Measurements from ENCODE around the gene VPS35L. TPM values are rescaled to one million over a fixed set of nuclear protein-coding genes. Genes with fewer than 3 reads are reported as not detected.

Gene VPS35L
- total and polyA plus RNA-seq, 2 of the 13 experiments (the other 11 are each of a cell fraction or from before 2014, with no cell fraction given): 1.4 to 1.6 TPM

GRCh38 chr16:19722269-19722952 lies 166.9 kb downstream of the VPS35L start:
- ChIA-PET CTCF (ENCODE audit: low intra/inter-chr PET ratio, low total read pairs) (no interaction called here), POLR2A (no interaction called here)
- H2AFZ ChIP-seq (ENCODE audit: low read length): no peak overlapping the region

More at GRCh38 chr16:19722269-19722952, 166.9 kb downstream of the VPS35L start:
- DNase-seq (ENCODE audit: low spot score) (no peak), FAIRE-seq (no peak), ATAC-seq (no peak)
- Histone ChIP-seq H3K9me3 (ENCODE audit: low read length) (no peaks in the 10 kb centered on the region), H3K4me3 (replicated peaks in 1 of 3; ENCODE audit: insufficient read depth in 1 of 3, low read depth in 2 of 3, low read length in 3 of 3) (no peak overlapping the region), H3K4me1 (ENCODE audit: insufficient read depth, low read length) (peaks cover 14% of the 10 kb centered on the region), H3K27ac (ENCODE audit: extremely low read length, insufficient read depth, low read length) (no peak overlapping the region), H3K36me3 (replicated peaks in 1 of 2; ENCODE audit: control insufficient read depth in 1 of 2, insufficient read depth in 2 of 2, low read length in 2 of 2) (no peaks in the 10 kb centered on the region), H4K20me1 (ENCODE audit: insufficient read depth, low read length) (no peaks in the 10 kb centered on the region), H3K27me3 (ENCODE audit: control insufficient read depth in 1 of 2, insufficient read depth in 2 of 2, low read length in 2 of 2) (no peaks in the 10 kb centered on the region; a peak in 1 of 5 replicates), H3K9ac (ENCODE audit: insufficient read depth, low read depth, low read length) (no peak overlapping the region), H3K79me2 (ENCODE audit: insufficient read depth, low read length) (peaks cover 12% of the 10 kb centered on the region), H3K4me2 (ENCODE audit: low read depth, low read length) (no peak overlapping the region)
- TF ChIP-seq, protein P1, sequence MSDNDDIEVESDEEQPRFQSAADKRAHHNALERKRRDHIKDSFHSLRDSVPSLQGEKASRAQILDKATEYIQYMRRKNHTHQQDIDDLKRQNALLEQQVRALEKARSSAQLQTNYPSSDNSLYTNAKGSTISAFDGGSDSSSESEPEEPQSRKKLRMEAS (IDR thresholded peaks at IDR 0.05): no peak
- TF ChIP-seq ZNF616 (CRISPR knock-in tag; IDR thresholded peaks at IDR 0.05; ENCODE audit: low read depth) (no peak), ZHX2 (IDR thresholded peaks at IDR 0.05; ENCODE audit: low read depth) (no peak), ZHX2 (CRISPR knock-in tag; IDR thresholded peaks at IDR 0.05; ENCODE audit: borderline replicate concordance) (no peak), DR1 (CRISPR knock-in tag; IDR thresholded peaks at IDR 0.05) (no peak), RBFOX2 (IDR thresholded peaks at IDR 0.05; ENCODE audit: low read depth, low read length) (no peak), ZNF792 (CRISPR knock-in tag; IDR thresholded peaks at IDR 0.05) (no peak), ZC3H13 (CRISPR knock-in tag; IDR thresholded peaks at IDR 0.05) (no peak), ZNF543 (CRISPR knock-in tag; IDR thresholded peaks at IDR 0.05) (no peak), SMAD3 (CRISPR knock-in tag; IDR thresholded peaks at IDR 0.05) (no peak), U2AF2 (IDR thresholded peaks at IDR 0.05; ENCODE audit: low read depth, low read length) (no peak), FOXA3 (CRISPR knock-in tag; IDR thresholded peaks at IDR 0.05) (no peak), ATF4 (CRISPR knock-in tag; IDR thresholded peaks at IDR 0.05) (no peak)
- TF ChIP-seq, protein P2, sequence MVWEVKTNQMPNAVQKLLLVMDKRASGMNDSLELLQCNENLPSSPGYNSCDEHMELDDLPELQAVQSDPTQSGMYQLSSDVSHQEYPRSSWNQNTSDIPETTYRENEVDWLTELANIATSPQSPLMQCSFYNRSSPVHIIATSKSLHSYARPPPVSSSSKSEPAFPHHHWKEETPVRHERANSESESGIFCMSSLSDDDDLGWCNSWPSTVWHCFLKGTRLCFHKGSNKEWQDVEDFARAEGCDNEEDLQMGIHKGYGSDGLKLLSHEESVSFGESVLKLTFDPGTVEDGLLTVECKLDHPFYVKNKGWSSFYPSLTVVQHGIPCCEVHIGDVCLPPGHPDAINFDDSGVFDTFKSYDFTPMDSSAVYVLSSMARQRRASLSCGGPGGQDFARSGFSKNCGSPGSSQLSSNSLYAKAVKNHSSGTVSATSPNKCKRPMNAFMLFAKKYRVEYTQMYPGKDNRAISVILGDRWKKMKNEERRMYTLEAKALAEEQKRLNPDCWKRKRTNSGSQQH (CRISPR knock-in tag; IDR thresholded peaks at IDR 0.05; ENCODE audit: low read depth): no peak
- intact Hi-C loops (cut with micrococcal nuclease; ENCODE audit: unreplicated experiment) (no loop called here), in situ Hi-C loops (cut with HindIII; ENCODE audit: extremely low pct_ligation_motif_present, low pct_unique_long_range_greater_than_20kb) (no loop called here)
- 95% methylated on average over 11 of the region's 11 CpGs for WGBS (ENCODE audit: low lambda C conversion rate)
- BruUV-seq (replicated peaks): no TSS peak

Data from HepG2 (cell line).